Activated naive CD4-positive, alpha-beta T cell treated with anti-CD3 and anti-CD28 coated beads, Interleukin-2, amount 50 U/mL, for 16 hours (primary cell): ENCODE data around the gene MEIOB.
A peak's percentile ranks its signal among the peaks of the same experiment; 100 is the strongest.
"Not testable (repeated sequence)": the region's sequence is repeated elsewhere in the genome, so short reads cannot be mapped to it uniquely, and the experiment has no call there.

Experiments used
- DNase-seq: peaks from one replicate; pipeline ENCODE4 v3.0.0-alpha.2; 2020

MEIOB gene

DNA sequence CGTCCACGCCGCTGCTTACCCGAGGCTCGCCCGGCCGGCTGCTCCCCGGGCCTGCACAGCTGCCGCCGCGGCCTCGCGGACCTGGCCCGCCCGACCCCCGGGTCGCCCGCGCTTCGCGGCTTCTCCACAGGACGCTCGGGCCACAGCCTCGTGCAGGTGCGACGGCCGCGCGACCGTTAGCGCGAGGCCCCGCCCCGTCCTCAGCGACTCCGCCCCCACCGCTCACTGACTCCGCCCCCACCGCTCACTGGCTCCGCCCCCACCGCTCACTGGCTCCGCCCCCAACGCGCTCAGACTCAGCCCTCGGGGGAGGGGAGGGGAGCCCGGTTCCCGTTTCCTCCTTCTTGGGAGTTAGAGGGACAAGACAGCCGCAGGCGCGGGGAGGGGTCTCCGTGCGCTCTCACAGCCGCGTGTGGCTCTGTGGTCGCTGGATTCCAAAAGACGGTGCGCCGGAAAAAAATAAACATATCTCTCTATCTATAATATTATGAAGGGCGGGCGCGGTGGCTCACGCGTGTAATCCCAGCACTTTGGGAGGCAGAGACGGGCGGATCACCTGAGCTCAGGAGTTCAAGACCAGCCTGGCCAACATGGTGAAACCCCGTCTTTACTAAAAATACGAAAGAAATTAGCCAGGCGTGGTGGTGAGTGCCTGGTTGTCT, at the start of gene MEIOB:
TSS of gene MEIOB (minus strand) at position 191 of the 662 bp plus-strand sequence. CDS start 3,989 bp downstream, outside the sequence.
- DNase-seq = peak; percentile 31

- DNase-seq = no peak
Measured at GRCh38 chr16:1920727-1921171, 48.8 kb upstream of the MEIOB start.

DNA sequence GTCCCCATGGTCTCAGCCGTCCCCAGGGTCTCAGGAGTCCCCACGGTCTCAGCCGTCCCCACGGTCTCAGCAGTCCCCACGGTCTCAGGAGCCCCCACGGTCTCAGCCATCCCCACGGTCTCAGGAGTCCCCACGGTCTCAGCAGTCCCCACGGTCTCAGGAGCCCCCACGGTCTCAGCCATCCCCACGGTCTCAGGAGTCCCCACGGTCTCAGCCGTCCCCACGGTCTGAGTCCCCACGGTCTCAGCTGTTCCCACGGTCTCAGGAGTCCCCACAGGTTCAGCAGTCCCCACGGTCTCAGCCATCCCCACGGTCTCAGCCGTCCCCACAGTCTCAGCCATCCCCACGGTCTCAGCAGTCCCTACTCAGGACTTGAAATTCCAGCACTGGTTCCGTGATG, 48.2 kb upstream of the MEIOB start:
- DNase-seq = not testable (repeated sequence)

DNA sequence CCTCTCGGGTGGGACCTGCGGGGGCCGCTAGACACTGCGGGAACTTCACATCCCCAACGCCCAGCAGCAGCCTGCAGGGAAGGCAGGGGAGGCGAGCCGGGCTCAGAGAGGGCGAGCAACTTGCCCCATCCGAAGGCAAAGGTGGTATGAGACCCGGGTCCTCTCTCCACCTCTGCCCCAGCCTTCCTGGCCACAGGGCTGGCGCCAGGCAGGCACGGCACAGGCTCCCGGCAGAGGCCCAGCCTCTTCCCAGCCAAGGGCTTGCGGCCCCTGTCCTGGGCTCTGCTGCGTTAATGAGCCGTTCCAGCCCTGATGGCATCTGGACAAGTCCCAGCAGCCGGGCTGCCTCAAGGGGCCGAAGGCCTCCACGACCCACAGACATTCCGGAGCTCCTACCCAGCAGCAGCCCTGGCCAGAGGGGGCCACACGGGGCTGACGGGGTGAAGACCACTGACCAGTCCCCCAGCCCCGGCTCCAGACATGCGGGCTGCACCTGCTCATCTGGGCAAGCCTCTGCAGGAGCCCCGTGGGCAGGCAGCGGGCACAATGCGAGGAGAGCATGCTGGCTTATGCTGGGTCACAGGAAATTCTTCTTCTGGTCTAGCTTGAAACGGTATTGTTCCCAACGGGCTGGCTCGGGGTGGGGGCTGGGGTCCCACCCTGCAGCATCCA, 47.5 kb upstream of the MEIOB start:
- DNase-seq = no peak

DNA sequence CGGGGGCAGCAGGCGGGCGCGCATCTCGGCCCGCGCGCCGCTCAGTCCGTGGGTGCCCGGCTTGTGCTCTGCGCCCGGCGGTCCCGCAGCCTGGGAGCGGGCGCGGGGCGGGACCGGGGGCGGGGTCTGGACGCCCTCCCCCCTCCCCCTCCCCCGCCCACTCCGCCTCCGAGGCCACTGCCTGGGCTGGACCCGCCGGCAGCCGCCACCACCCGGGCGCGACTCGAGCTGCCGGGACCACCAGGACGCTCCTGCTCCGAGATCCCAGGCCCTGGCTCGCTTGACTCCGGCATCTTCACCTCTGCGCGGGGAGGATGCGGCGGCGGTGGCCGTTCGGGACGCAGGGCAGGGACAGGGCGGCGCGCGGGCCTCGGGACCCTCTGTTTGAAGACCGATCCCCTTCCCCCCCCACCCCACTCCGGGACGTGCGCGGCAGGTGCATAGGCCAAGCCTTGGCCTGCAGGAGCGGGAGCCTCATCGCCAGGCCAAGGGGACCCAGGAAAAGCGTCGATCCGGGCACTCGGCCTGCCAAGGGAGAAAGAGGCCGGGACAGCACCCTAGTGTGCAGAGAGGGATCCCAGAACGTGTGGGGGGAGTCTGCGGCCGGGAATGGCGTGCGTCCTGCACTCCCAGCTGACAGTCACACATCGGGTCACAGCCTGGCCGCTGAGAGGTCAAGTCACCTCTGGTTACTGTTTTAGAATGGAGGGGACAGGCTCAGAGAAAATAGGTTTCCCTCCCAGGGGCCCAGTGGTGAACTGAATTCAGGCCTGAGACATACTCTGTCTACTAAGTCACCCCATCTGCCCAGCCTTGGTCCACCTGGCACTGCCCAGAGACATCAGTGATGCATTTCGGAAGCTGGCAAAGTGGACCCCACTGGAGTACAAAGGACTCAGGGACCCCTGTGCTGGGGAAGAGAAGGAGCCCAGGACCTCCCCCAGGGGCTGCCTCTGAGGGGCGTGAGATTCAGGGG, 46.7 kb upstream of the MEIOB start, which contains the start of gene HS3ST6:
TSS of gene HS3ST6 (minus strand) at position 65 of the 976 bp plus-strand sequence. CDS start 92 bp downstream, outside the sequence.
- no peak for DNase-seq

GRCh38 chr16:1917665-1918350, 45.8 kb upstream of the MEIOB start:
- DNase-seq = no peak

DNA sequence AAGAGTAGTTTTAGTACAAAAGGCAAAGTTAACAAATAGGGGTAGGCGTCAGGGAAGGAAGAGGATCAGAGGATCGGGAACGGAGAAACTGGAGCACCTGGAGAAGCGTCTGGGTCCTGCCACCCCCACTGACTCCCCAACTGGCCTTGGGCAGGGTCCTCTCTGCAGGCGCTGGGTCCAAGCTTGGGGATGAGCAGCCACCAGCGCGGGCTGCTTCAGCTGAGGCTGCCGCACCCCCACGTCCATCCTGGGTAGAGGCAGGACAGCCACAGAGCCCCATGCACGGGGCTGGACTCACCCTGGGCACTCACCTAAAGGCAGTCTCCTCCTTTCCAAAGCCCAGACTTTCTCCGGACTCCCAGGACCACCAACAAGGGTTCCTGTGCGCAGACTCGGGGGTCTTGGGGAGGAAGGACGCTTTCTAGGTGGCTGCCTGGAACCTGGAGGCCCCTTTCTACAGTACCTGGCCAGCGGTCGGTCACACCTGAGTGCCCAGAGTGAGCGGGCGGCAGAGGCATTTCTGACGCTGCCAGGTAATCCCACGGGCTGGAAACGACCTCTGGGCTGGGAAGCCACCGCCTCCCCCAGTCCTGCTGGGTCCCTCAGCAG, 45.2 kb upstream of the MEIOB start:
- DNase-seq = no peak

DNA sequence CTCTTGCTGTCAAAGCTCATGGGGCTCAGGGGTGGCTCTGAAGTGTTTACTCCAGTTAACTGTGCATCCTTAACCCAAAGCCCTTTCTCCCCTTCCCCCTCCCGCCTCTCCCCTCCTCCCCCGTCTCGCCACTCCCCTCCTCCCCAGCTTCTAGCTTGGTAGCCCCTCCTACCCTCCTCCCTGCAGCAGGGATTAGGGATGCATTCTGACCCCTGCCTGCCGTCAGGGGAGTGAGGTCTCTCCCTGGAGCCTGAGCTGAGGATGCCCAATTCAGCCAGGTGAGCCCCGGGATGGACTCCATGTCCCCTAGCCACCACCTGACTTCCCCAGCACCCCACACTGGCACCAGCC, 44.7 kb upstream of the MEIOB start:
- DNase-seq = no peak

DNA sequence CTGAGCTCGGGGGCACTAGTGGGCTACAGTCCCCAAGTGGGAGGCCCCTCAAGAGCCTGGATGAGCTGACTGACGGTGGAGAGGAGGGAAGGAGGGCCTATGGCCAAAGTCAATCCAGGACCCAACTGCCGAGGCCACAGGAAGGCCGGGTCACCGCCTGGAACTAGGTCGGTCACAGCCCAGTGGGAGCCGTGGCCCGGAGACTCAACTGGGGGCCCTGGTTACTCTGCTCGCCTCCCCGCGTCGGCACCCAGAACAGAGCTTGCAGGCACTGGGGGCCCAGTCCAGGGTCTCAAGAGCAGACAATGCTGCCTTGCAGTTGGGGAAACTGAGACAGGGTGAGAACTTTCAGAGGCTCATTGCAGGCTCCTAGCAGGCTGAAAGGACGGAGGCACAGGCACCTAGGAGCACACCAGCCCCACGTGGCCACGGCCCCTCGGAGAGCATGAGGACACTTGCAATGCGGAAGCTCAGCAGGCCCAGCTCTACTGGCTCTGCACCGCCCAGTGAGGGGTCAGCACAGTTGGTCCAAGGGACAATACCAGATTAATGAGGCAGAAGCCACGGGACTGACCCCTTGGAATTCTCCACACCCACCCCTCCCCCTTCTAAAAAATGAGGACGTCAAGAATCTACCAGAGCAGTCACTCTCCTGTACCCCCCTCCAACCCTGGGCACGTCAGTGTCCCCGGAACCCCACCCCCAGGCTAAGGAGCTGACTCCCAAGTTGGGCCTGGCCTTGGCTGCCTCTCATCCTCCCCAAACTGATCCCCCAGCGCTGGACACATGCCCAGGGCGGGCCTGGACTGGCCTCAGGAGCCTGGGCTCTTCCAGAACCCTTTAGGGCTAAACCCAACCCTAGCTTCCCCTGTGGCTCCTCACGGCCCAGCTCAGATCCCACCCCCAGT, 44.0 kb upstream of the MEIOB start:
- DNase-seq = no peak

DNA sequence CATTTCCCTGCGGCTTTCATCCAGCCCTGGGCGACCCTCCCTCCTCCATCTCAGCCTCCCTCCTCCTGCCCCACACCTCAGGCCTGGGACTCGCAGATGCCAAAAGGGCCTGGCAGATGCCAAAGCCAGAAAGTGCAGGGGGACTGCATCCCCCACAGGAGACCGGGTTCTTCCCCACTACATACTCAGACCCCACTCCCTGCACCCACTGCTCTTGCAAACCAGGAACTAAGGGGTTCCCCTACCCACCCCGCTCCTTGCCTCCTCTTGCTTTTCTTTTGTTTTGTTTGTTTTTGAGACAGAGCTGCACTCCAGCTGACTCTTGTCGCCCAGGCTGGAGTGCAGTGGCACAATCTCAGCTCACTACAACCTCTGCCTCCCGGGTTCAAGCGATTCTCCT, 43.0 kb upstream of the MEIOB start:
- no peak for DNase-seq

DNA sequence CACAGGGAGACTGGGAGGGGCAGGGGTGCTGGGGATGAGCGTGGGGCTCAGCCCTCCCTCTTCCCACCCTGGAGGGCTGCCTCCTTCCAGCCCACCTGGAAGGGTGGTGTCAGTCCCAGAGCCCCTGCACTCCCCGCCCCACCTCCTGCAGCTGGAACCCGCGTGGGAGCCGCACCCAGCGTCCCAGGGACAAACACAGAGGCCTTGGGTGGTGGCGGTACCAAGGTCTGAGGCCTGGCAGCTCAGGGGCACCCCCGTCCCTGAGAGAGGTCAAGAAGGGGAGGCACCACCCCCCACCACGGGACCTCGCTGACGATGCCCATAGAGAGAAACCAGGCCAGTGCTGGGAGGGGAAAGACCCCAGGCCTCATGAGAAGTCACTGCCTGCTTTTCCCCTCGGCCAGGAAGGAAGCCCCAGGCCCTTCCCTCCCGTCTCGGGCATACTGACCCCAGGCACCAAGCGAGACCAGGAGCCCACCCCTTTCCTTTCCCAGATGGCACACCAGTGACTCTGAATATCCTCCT, 42.2 kb upstream of the MEIOB start:
- DNase-seq = no peak

DNA sequence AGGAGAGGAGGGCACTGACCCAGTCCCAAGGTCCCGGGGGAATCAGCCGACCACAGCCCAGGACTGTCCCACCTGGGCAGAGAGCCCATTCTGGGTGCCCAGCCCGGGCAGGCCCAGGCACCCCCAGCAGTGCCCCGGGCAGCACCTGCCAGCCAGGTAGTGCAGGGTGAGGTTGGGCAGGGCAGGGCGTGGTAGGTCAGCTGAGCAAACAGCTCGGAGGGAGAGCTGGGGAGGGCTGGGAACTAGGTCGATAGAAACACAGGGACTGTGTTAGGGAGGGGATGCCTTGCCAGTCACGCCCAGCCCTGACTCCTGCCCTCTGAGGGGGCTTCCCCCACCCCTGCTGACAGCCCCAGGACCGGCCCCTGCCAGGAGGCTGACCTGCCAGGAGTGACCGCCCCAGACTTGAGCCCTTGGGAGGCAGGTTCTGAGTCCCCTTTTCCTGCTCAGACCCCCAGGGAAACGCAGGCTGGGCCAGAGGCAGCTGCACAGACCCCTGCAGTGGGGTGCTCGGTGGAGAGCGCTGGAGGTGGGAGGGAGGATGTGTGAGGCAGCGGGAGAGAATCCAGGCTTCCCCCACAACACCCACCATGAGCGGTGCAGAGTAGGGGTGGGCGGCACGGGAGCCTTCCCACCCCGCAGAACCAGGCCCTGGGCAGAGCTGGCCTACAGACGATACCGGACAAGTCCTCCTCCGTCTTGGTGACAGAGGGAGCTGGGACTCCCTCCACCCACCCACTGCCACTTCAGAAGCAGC, 41.5 kb upstream of the MEIOB start:
- DNase-seq = no peak

DNA sequence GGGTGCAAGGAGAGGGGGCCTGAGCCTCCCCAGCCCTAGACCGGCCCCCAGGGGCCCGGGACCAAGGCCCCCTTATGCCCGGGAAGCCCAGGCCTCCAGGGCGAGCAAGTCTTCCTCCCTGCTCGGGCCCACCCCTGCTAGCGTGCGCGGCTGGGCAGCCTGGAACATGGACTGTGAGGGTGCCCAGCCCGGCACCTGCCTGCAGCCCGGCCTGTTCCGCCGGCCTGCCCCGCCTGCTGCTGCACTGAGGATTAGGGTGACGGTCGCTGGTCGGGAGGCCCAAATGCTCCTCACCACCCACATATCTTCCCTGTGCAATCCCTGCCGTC, 40.2 kb upstream of the MEIOB start:
- DNase-seq = no peak

GRCh38 chr16:1911467-1912214, 39.7 kb upstream of the MEIOB start:
- DNase-seq = no peak

DNA sequence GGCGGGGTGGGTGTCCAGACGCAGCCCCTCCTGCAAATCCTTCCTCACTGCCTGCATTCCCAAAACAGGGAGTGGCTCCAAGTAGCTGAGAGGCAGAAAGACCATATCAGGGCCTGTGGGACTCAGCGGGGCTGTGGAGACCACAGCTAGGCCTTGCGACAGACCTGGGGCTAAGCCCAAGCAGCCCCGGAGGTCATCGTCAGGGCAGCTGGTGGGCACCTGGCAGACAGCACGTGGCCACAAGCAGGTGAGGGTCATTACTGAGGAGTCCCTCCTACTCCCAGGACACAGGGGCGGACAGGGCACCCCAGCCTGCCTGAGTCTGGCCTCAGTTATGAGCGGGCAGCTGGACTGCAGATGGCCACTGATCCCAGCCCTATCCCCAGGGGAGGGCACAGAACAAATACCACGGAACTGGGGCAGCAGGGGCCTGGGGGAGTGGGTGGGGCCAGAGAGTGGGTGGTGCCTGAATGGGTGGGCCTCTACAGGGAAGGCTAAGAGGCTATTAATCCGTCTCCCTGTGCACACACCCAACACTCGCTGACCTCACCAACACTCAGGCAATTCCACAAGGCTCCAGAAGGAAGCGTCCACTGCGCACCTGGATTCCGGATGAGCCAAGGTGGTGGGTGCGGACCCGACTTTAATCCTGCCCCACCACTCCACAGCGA, 37.7 kb upstream of the MEIOB start:
- no peak for DNase-seq

DNA sequence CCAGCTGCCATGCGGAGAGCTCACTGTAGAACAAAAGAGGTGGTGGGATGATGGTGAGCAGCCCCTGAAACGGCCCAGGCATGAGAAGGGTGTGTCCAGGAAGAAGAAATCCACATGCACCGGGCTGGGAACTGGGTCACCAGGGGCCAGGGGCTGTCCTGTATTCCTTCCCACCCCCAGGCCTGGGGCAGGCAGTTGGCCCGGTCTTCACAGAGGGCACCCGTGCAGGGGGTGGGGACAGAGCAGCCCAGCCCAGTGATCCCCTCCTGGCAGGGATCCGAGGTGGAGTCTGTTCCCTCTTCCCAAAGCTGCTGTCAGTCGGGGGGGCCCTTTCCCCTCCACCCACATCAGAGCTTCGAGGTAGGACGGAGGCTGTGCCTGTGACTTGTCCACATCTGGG, 37.0 kb upstream of the MEIOB start:
- no peak for DNase-seq

DNA sequence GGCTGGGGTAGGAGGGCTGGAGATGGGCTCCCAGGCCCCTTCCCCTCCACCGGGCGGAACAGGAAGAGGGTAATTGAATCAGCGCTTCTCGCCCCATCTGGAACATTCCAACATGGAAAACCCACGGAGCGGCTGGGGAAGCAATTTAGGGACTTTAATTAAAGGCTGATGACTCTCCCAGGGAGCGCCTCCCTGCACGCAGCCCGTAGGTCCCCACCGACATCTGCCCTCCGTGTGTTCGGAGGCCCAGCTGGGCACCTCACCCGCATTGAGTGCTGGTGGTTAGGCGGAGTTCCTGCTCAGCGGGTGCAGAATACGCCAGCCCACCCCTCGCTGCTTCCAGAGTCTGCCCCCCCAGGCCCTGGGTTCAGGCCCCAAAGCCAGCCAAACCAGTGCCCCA, 36.2 kb upstream of the MEIOB start:
- DNase-seq = no peak

DNA sequence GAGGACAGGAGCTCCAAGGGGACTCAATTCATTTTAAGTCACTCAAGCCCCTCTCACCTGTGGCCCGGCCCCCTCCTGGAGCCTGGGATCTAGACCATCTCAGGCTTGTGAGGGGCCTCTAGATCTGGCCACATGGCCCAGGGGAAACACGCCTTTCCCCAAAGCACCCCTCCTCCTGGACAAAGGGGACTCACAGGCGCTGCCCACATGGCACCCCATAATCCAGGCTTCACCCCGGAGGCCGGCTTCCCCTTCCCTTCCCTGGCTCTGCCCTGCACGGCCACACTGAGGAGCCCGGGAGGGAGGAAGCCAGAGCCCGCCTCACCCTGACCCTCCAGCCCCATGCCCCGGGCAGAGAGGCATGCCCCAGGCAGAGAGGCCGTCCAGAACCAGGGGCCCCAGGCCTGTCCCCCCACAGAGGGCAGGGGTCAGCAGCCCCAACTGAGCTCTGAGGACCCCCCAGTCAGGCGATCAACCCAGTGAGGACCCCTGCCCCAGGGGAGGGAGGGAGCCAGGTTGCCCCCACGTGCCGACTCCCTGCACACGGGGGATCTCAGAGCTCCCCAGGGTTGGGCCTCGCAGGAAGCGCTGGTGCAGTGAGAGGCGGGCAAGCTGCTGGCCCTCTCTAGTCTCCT, 35.4 kb upstream of the MEIOB start:
- no peak for DNase-seq

GRCh38 chr16:1906846-1907165, 34.8 kb upstream of the MEIOB start:
- DNase-seq = no peak
